Choroid plexus epithelial cell (primary cell): ENCODE results near the gene DSN1.

Experiments
- DNase-seq: peaks from one replicate; pipeline ENCODE4 v3.0.0-alpha.2; 2010; ENCODE audit warnings: low read depth
- H3K4me3 ChIP-seq: 2 replicates; pipeline ENCODE4 v1.5.1; 2011; ENCODE audit warnings: low read depth, mild to moderate bottlenecking, control low read depth, low read length, moderate library complexity
- TF ChIP-seq, protein P1 (sequence below): conservative IDR thresholded peaks from 2 replicates; pipeline ENCODE4 v1.5.1; 2011; ENCODE audit warnings: low read depth, mild to moderate bottlenecking, control low read depth, inconsistent platforms, low read length, moderate library complexity

Gene DSN1

DNA sequence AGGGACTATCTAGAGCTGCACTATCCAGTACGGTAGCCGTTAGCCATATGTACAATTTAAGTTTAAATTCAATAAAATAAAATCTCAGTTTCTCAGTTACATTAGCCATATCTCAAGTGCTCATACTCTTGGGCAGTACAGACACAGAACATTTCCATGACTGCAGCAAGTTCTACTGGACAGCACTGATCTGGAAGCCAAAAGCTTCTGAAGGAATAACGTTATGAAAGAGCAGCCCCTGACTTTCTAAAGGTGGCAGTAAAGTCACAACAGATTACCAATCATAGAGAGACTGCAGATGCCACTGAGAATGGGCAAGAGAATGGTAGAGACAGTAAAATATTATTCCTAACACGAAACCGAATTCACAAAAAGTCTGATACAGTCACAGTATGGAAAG is 64.4 kb downstream of the DSN1 start:
- H3K4me3 ChIP-seq = no peak overlapping the region
- TF ChIP-seq, protein P1, sequence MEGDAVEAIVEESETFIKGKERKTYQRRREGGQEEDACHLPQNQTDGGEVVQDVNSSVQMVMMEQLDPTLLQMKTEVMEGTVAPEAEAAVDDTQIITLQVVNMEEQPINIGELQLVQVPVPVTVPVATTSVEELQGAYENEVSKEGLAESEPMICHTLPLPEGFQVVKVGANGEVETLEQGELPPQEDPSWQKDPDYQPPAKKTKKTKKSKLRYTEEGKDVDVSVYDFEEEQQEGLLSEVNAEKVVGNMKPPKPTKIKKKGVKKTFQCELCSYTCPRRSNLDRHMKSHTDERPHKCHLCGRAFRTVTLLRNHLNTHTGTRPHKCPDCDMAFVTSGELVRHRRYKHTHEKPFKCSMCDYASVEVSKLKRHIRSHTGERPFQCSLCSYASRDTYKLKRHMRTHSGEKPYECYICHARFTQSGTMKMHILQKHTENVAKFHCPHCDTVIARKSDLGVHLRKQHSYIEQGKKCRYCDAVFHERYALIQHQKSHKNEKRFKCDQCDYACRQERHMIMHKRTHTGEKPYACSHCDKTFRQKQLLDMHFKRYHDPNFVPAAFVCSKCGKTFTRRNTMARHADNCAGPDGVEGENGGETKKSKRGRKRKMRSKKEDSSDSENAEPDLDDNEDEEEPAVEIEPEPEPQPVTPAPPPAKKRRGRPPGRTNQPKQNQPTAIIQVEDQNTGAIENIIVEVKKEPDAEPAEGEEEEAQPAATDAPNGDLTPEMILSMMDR = no peak
- no peak for DNase-seq

DNA sequence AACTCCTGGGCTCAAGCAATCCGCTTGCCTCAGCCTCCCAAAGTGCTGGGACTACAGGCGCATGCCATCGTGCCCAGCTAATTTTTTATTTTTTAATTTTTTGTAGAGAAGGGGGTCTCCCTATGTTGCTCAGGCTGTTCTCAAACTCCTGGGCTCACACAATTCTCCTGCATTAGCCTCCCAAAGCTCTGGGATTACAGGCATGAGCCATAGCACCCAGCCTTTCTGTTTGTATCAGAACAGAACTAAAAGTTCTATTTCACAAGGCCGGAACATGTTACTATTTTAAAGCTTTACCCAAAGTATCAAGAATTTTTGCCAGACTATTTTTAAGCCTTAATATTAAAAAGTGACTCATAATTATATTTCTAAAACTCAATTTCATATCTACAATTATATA is 70.0 kb downstream of the DSN1 start:
- no peak overlapping the region for H3K4me3 ChIP-seq
- TF ChIP-seq, protein P1 = no peak
- no peak for DNase-seq
